ENCODE results near the gene SH2D3C.

GRCh38 chr9:127744398-127745110 is 33.9 kb downstream of the SH2D3C start:
- TF ChIP-seq POLR2A (IDR thresholded peaks at IDR 0.05) (no peak), CTCF (IDR thresholded peaks at IDR 0.05) (no peak)

Measured in sigmoid colon (tissue), 3 donors.